AG04450 (cell line): ENCODE data around the gene SKAP1. TPM values are rescaled to one million over a fixed set of nuclear protein-coding genes. Genes with fewer than 3 reads are reported as not detected.
A peak's percentile ranks its signal among the peaks of the same experiment; 100 is the strongest.
"Not testable (repeated sequence)": the region's sequence is repeated elsewhere in the genome, so short reads cannot be mapped to it uniquely, and the experiment has no call there.

Experiments
- CTCF ChIA-PET: fragments of 300-600, 350-600 bp; formaldehyde crosslinking; extraction: SDS; loops from one replicate; lab custom pipeline; 2022; ENCODE audit warnings: antibody characterized with exemption, inconsistent platforms; lab: Charles Lee
- POLR2A ChIA-PET: fragments of 350-600 bp; formaldehyde crosslinking; extraction: SDS; loops from one replicate; lab custom pipeline; 2021; ENCODE audit warnings: antibody characterized with exemption, inconsistent platforms; lab: Yijun Ruan, JAX
- DNase-seq: peaks from one replicate; pipeline ENCODE4 v3.0.0-alpha.2; 2011; ENCODE audit warnings: low read depth, low spot score
- H3K27ac ChIP-seq: one replicate; pipeline ENCODE4 v1.5.1; 2012; ENCODE audit warnings: low read depth, low read length, control low read depth
- H3K27me3 ChIP-seq: one replicate; pipeline ENCODE4 v1.6.0; 2012; ENCODE audit warnings: low read length; ENCODE audit not compliant: control insufficient read depth, insufficient read depth
- H3K4me3 ChIP-seq: 2 replicates; pipeline ENCODE4 v1.5.1; 2011; ENCODE audit warnings: mild to moderate bottlenecking, low read depth, low read length, control low read depth
- H3K9me3 ChIP-seq: 2 replicates; pipeline ENCODE4 v1.5.1; 2012; ENCODE audit warnings: low read length; ENCODE audit not compliant: control insufficient read depth, insufficient read depth
- polyA plus RNA-seq: library from polyadenylated mRNA; depleted of rRNA; stranded (reverse); fragments of >200 nt; gene quantifications from 2 replicates; pipeline ENCODE4 v1.2.3, GENCODE V29; 2011
- TF ChIP-seq, protein P1 (sequence below): IDR thresholded peaks from 2 replicates; pipeline ENCODE4 v1.5.1; 2011; ENCODE audit warnings: low read depth, low read length, control low read depth, inconsistent platforms

SKAP1 gene
- polyA plus RNA-seq, 1 experiment = not detected

DNA sequence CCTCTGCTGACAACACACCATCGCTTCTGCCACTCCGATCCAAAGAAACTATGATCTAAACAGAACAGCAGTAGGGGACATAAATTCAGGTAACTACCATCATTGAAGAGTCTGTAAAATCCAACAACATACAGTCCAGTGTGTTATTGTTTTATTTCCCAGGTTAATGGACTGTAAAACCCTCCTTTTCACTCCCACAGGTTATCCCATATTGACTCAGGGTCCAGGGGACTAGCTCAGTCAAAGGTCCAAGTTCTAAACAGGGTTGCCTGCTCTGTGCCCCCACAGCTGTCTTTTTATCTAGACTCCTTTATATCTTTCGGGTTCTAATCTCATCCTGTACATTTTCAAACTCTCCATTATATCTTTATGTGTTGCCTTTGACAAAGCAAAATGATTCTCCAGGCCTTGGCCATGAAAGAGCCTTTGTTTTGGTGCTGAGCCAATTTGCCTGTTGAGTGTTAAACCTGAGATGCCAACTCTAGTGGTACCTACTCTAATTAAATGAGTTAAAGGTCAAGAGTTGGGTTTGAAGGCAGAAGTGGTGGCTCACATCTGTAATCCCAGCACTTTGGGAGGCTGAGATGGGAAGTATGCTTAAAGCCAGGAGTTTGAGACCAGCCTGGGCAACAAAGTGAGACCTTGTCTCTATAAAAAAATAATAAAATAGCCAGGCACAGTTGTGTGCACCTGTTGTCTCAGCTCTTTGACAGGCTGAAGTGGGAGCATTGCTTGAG is 242.0 kb downstream of the SKAP1 start:
- TF ChIP-seq, protein P1, sequence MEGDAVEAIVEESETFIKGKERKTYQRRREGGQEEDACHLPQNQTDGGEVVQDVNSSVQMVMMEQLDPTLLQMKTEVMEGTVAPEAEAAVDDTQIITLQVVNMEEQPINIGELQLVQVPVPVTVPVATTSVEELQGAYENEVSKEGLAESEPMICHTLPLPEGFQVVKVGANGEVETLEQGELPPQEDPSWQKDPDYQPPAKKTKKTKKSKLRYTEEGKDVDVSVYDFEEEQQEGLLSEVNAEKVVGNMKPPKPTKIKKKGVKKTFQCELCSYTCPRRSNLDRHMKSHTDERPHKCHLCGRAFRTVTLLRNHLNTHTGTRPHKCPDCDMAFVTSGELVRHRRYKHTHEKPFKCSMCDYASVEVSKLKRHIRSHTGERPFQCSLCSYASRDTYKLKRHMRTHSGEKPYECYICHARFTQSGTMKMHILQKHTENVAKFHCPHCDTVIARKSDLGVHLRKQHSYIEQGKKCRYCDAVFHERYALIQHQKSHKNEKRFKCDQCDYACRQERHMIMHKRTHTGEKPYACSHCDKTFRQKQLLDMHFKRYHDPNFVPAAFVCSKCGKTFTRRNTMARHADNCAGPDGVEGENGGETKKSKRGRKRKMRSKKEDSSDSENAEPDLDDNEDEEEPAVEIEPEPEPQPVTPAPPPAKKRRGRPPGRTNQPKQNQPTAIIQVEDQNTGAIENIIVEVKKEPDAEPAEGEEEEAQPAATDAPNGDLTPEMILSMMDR = no peak
- CTCF ChIA-PET = no interaction called here

DNA sequence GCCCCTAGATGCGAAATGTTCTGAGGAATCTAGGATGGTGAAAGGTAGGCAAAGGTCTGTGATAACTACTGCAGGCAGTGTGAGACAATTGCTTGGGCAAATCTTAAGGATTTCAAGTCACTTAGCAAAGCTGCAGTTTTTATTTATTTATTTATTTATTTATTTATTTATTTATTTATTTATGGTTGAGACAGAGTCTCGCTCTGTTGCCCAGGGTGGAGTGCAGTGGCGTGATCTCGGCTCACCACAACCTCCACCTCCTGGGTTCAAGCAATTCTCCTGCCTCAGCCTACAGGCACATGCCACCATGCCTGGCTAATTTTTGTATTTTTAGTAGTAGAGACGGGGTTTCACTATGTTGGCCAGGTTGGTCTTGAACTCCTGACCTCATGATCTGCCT is 243.7 kb downstream of the SKAP1 start:
- POLR2A ChIA-PET, H3K27ac ChIP-seq, DNase-seq, H3K4me3 ChIP-seq, H3K9me3 ChIP-seq, CTCF ChIA-PET: not testable (repeated sequence)
- peaks cover 19% of the 10 kb centered on the region for H3K27me3 ChIP-seq

More for the DNA sequence above, 242.0 kb downstream of the SKAP1 start:
- no peak overlapping the region for H3K4me3 ChIP-seq
- no peak overlapping the region for H3K27ac ChIP-seq
- POLR2A ChIA-PET = no interaction called here
- DNase-seq = no peak
- H3K9me3 ChIP-seq = no peaks in the 10 kb centered on the region
- peaks cover 18% of the 10 kb centered on the region for H3K27me3 ChIP-seq

DNA sequence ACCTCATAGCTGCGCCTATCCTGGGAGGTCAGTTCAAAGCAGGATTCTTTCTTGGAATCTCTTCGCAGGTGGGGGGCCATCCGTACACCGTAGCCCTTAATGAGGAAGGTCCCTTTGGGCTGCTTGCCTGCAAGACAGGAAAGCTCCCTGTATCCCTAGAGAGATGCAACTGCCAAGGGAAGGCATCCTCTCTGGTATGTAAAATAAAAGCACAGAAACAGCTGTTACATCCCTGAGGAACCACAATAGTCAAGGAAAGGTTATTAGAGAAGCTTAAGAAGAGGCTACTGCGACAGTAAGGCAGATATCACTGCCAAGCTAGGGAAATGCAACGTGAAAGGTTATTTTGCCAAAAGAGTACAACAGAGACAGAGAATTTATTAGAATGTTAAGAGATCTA is 245.3 kb downstream of the SKAP1 start:
- ChIA-PET CTCF (no interaction called here), POLR2A (no interaction called here)
- no peak for DNase-seq
- Histone ChIP-seq H3K4me3 (no peak overlapping the region), H3K9me3 (no peaks in the 10 kb centered on the region), H3K27me3 (peaks cover 32% of the 10 kb centered on the region), H3K27ac (no peak overlapping the region)
- TF ChIP-seq, protein P1 = no peak

DNA sequence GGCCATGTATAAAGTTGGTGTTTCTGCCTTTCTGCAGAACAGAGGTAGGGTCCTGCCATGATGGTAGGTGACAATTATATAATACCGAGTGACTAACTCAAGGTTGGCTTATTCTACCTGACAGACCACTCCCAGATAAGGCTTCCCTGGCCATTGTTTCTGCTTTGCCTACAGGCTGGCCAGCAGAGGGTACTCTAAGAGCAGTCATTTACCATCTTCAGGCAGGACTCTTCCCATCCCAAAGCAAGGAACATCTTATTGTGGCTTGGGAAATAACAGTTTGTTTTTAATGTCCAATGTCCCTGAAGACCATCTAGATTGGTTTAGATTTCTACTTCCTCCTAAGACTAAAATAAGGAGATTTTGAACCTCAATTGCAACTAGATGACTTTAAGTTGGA is 248.4 kb downstream of the SKAP1 start:
- no peak for DNase-seq

DNA sequence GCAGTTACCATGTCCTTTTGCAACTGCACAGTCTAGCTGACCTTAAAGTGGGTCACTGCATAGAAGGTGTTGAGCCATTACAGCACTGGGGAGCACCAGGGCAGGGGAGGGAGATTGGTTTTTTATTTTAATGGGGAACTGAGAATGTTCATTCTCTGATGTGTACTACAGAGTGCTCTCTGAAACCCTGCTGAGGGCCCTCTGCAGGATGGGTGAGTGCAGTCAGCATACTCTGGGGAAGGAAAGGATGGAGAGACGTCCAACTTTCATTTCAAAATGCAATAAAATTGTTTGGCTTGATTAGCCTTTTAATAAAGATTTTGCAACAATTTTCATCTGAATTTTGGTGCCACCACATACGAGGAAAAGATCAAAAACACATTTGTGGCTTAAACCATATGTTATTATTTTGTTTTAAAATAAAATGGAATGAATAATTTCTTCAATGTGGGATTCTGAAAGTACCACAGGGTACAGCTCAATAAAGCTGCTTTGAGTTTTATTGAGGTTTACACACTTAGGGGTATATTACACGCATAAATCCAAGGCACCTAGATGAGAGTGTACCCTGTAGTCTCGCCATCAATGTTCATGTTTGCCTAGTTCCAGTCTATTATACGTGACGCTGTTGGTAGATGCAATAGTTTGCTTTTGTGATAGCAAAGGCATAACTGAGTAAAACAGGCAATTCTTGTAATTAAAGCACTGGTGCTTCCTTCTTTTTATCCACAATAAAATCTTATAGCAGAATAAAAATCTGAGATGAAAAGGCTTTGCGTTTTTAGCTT is 249.0 kb downstream of the SKAP1 start:
- CTCF ChIA-PET = no interaction called here
- POLR2A ChIA-PET = no interaction called here
- Histone ChIP-seq H3K4me3 (no peak overlapping the region), H3K27ac (no peak overlapping the region), H3K27me3 (peaks cover 45% of the 10 kb centered on the region), H3K9me3 (no peaks in the 10 kb centered on the region)
- no peak for DNase-seq
- TF ChIP-seq, protein P1 = no peak

More for the DNA sequence above, 248.4 kb downstream of the SKAP1 start:
- POLR2A ChIA-PET = no interaction called here
- Histone ChIP-seq H3K27ac (no peak overlapping the region), H3K4me3 (no peak overlapping the region), H3K27me3 (peaks cover 43% of the 10 kb centered on the region), H3K9me3 (no peaks in the 10 kb centered on the region)
- CTCF ChIA-PET = no interaction called here
- TF ChIP-seq, protein P1 = peak; percentile 29; the same call in 1 of the 2 replicates
